HG02938 (cell line): ENCODE results near the gene UCHL1.

Source experiments
- ATAC-seq: cut with Tn5 transposase; IDR thresholded peaks from one replicate; pipeline ENCODE4 v1.9.1; 2021; ENCODE audit warnings: mild to moderate bottlenecking, moderate library complexity; ENCODE audit not compliant: unreplicated experiment

The UCHL1 gene

DNA sequence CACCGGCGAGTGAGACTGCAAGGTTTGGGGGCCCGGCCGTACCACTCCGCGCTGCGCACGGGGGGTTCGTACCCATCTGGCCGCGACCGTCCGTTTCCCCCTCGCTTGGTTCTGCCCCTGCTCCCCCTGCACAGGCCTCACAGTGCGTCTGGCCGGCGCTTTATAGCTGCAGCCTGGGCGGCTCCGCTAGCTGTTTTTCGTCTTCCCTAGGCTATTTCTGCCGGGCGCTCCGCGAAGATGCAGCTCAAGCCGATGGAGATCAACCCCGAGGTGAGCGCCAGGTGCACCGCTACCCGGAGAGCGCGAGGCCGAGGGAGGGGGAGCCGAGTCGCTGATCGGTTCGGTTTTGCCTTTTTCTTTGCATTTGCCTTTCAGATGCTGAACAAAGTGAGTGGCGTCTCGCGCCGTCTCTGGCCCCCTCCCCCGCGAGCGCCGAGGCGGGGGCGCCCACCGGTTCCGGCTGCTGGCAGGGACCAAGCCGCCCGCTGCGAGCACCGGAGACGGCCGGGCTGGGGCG is at the start of gene UCHL1:
Gene UCHL1, plus strand, starts transcription at position 189 of the 517 bp plus-strand sequence. Its CDS starts 49 bp downstream, at position 238.
- peak; percentile 47 for ATAC-seq

DNA sequence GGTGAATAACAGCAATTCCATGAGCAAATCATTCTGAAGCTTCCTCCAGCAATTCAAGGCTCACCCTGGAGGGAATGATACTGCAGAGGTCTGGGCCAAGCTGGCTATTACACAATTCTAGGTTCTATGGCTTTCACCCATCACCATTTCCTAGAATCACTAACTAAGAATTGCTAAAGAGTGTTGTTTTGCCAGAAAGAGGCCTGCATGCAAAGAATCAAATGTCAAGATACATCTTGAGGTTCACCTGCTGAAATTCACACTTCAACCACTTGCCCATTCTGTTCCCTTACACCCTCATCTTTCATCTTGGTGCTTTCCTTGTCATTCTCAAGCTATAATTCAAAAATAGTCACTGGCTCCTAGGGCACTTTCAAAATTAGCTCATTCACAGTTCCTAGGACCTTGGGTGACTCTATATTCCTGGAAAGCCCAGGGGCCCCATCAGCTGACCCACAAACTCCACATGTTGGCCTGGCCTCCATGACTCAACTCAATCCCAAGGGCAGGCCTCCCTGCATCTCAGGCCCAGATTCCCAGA is 49.4 kb upstream of the UCHL1 start:
- no peak for ATAC-seq

DNA sequence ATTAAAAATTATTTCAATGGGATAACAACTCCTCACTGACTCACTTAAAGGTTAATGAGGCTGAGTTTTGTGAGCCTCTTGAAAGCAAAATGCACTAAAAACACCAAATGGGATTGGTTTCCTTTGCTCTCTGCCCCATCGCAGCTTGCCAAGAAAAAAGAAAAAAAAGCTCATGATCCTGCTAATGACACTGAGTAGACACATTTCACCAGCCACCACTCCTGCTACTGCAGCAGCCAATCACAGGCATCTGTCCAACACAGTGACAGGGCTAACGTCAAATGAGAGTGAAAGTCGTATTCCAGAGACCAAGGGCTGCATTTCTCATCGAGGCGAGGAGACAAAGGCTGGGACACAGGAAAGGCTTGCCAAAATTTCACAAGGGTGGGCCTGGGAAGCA is 47.5 kb upstream of the UCHL1 start:
- ATAC-seq, result no peak

DNA sequence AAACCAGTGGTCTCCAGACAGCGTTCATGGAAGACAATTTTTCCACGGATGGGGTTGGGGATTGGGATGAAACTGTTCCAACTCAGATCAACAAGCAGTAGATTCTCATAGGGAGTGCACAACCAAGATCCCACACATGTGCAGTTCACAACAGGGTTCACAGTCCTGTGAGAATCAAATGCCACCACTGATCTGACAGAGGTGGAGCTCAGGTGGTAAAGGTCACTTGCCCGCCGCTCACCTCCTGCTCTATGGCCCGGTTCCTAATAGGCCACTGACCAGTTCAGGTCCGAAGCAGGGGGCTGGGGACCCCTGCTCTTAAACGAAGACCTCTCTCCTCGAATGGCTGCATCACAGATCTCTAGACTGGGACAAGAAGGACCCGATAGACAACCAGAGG is 46.8 kb upstream of the UCHL1 start:
- ATAC-seq, result no peak

DNA sequence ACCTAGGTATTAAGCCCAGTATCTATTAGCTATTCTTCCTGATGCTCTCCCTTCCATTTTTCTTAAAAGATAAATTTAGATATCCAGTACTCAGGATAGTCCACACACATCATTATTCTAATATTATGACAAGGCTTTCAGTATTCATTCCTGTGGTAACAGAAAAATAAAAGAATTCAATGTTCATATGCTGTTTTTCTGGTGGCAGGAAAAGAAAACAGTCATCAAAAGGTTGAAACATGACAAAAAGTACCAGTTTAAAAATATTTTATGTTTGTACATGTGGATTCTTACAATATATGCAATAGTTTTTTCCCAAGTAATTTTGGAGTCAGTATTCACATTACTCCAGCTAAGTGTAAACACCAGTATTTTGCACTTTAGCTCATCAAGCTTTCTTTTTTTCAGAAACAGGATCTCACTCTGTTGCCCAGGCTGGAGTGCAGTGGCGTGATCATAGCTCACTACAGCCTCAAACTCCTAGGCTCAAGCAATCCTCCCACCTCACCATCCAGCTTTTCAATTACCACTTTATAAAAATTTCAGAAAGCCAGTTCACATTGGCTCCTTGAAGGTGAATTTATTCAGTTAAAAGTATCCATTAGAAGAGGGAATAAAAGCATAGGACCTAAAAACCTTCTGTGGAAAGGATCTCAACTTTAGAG is 44.6 kb upstream of the UCHL1 start:
- ATAC-seq, result no peak

DNA sequence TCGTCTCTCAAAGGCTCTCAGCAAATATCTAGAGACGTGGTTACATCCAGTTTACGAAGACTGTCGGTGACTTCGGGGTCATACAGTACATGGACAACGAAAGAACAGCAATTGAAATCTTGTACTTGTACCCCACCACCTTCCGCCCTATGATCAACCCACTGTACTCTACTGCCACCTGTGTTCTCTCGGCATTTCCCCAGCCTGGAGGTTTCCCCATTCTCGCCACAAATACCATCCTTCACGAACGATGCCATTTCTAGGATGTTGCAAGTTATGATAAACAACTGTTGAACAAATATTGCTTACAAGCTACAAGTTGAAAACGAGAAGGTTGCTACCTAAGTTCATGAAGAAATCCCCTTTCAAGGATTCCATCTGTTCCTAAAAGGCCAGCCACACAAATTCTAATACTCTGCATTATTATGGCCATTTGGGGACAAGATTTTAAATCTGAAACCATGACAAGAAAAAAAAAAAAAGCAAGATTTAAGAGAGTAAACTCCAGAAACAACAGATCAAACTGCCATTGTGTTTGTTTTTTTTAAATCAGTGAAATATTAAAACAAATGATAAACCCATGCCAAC is 44.0 kb upstream of the UCHL1 start:
- peak; percentile 33 for ATAC-seq

DNA sequence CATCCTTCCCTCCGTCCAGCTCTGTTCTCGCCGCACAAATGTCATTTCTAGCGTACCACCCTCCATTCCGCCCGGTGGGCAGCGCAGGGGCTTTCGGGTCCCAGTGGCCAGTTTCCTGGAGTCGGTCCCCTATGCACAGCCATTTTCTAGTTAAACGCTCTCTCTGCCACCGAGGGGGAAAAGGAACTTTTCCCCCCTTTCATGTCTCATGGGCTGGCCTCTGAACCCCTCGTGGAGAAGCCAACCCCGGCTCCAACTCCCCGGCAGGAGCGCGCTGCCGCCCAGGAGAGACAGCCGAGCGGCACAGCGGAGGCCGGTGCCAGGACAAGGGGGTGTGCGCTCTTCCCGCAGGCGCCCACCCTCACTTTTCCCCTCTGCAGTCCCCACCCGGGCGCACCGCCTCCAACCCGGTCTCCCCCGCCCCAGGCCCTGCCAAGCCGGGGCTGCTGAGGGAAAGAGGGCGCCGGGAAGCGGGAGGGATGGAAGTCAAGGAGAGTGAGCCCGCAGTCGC is 43.0 kb upstream of the UCHL1 start:
- ATAC-seq, result peak; percentile 13

DNA sequence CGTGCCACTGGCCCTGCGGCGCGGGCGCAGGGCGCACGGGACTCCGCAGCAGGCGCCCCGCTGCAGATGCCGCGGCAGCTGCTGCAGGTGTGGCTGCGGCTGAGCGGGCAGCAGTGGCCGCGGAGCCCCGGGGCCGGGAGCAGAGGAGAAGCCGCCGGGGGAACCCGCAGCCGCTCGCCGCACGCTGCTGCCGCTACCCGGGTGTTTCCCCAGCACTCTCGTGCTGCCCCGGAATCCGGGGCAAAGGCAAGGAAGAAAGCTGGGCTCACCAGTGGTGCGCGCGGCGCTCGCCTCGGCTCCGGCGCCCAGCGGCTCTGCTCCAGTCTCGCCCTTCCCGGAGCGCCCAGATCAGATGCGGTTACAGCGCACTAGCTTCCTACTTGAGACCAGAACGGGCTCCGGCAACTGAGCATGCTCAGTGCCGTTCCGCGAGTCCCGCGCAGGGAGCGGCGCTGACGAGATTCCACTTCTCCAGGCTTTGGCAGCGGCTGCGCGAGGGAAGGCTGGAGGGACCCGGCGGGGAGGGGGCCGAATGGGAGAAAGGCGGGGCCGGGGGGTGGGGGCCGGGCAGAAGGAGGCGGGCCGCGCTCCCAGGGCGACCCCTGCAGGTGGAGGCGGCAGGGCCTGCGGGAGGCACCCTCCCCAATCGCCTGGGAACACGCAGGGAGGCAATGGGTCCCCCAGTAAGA is 42.4 kb upstream of the UCHL1 start, which contains the start of gene APBB2:
Gene APBB2, minus strand, starts transcription at position 407 of the 689 bp plus-strand sequence. CDS start 181,288 bp downstream, outside the sequence.
- peak; percentile 44 for ATAC-seq

DNA sequence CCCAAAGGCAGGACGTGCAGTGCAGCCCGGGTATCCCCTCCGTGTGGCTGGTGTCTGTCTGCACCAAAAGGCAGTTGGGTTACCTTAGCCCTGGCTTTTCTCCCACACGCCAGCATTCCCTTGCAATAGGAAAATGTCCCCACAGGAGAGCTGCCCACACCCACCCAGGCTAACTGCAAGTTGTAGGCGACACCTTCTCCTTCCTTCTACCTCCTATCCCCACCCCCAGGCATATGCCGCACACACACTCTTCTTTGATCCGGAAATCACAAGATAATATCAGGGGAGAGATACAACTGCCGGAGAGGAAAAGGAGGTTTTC is 41.9 kb upstream of the UCHL1 start:
- no peak for ATAC-seq

DNA sequence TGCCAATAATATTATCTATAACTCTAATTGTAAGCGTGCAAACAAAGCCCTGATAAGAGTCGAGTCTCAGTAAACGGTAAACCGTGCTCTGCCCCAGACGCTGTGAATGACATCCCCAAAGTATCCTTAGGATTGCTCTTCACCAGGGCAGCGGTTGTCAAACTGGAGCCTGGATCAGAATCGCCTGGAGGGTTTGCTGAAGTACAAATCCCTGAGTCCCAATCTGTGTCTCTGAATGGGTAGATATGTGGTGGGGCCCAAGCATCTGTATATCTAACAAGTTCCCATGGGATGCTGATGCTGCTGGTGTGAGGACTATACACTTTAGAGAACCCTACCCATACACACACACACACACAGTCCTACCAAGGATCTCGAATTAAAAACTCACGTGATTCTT is 41.6 kb upstream of the UCHL1 start:
- ATAC-seq, result no peak

DNA sequence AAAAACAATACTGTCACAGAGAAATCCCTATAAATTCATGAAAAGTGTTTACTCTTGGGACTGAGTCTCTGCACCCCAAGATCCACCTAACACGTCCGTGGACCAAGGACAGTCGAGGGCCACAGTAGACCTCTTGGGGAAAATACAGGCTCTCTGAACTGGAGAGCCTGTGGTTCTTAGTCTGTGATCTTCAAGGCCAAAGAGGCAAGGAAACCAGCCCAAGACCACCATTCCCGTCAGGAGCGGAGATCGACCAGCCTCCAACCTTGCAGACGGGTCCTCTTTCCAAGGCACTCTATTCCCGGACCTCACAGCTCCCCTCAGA is 40.8 kb upstream of the UCHL1 start:
- no peak for ATAC-seq

DNA sequence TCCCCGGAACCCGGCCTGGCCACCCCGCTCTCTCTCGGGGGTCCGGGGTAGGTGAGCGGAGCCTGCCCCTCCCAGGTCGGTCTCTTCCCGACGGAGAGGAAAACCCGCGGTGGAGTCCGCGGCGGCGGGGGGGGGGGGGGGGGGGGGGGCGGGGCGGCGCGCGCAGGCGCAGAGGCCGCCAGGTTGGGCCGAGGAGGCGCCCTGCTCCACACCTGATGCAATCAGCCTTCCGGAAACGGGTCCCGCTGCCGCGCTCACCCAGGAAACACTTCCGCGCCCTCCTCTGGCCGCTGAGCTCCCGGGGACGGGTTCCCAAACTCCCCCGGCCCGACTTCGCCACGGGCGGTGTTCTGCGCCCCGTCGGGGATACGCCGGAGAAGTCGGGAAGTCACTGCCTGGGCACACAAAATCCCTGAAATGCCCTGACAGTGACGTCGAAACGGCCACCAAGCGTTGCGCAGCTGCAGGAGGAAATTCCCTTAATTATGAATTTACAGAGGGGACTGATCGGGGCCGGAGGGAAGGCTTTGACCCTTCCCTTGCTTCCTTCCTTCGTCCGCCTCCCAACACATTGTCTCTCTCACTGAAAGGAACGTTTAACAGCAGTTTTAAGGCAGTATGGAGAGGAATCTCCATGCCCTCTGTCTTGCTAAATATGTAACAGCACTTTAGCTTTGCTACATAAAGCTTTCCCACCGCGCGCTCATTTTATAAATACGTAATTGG is 40.3 kb upstream of the UCHL1 start:
- ATAC-seq, result peak; percentile 38

DNA sequence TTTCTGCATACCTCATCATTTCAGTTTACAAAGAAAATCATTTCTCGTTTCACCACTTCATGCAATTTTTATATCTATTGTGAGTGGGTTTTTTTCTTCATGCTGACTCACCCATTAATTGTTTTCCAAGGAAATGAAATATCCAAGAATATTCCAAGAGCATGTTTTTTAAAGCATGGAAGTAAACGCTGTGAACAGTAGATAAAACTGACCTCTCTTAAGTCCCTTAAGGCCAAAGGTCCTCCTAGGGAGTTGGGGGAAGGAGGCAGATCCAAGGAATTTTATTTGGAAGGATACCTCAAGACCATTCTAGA is 39.8 kb upstream of the UCHL1 start:
- no peak for ATAC-seq

DNA sequence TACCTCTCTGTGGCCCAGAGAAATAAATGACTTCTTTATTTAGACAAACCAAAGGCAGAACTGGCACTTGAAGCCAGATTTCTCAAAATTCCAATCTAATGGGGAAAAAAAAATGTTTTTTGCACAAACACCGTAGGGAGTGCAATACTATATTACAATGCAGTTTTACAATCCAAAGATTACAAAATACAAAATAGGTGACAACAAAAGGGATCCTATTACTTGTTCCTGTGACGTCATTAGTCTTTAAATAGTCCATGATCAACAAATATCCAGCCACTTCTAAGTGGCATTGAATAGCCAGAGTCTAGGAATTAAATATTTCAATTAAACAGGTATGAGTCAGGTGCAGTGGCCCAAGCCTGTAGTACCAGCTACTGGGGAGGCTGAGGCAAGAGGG is 39.4 kb upstream of the UCHL1 start:
- no peak for ATAC-seq

DNA sequence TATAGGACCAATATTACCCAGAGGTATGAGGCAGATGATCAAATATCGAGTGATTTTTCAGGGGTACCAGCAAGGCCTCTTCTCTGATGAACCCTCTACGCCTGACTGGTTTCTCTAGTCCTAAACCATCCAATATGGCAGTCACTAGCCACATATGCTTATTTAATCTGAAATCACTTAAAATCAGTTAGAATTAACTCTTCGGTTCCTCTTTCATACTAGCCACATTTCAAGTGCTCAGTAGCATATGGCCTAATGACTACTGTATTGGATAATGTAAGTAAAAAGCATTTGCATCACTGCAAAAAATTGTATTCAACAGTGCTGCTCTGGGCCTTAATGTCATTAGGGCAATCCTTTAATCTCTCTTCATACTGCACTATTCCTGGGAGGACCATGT is 38.0 kb upstream of the UCHL1 start:
- no peak for ATAC-seq

DNA sequence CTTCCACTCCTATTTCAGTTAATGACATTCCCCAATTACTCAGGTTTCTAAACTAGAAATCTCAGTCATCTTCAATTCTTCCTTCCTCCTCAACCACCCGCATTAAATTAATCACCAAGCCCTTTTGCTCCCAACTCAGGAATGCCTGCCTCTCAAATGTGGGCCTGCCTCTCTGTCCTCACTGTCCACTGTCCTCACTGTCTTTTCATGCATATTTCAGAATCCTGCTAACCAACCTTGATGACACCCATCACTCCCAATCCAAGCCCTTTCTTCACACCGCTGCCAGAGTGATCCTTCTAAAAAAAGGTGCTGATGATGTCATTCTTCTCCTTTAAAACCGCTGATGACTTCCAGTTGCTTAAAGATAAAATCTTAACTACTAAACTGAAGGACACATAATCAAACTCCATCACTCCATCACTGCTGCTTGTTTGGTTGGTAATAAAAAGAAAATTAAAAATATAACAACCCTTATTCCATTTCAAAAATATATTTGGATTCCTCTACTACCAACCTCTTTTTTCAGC is 37.2 kb upstream of the UCHL1 start:
- ATAC-seq, result no peak

DNA sequence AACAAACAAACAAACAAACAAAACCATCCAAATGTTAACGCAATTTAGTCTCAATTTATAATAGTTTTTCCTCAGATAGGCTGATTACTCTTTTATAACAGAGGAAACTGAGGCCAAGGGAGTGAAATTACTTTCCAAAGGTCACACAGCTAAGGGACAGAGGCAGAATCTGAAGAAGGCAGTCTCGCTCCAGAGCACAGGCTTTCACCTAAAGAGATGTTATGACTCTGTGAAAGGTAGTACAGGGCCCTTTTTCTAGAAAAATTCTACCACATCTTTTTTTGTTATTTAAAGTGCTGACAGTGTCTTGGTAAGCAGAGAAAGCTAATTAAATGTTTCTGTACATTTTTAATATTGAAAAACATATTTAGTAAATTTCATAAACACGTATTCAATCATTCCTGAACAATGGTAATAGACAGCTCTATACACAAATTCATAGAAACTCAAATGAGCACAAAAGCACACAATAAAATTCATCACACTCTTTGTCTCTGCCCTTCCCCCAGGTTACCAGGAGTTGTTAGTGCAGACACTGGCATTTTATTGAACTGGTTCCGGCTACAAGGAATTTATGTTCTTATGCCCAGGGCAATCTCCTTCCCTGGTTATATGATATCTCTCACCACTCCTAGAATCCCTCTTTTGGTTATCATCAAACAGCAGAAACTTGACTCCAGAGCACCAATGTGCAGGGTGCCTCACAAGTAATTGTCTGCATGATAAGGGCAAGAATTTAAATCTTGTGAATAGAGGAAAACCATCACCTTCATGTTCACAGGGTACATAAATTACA is 34.7 kb upstream of the UCHL1 start:
- no peak for ATAC-seq

DNA sequence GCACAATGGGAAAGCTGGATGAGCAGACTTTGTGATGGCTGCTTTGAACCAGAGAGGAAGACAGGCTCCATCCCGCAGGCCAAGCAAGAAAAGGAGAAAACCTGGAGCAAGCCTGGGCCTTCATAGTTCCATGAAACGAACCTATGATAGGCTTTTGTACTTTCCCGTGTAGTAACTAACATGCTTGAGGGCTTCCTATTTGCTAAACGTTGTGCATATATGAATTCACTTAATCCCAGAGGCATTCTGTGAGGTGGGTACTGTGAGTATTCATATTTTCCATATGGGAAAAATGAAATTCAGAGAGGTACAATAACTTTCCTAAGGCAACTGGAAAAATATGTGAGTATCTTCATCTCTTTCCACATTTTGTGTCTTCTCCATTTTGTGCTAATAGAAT is 28.8 kb upstream of the UCHL1 start:
- no peak for ATAC-seq

DNA sequence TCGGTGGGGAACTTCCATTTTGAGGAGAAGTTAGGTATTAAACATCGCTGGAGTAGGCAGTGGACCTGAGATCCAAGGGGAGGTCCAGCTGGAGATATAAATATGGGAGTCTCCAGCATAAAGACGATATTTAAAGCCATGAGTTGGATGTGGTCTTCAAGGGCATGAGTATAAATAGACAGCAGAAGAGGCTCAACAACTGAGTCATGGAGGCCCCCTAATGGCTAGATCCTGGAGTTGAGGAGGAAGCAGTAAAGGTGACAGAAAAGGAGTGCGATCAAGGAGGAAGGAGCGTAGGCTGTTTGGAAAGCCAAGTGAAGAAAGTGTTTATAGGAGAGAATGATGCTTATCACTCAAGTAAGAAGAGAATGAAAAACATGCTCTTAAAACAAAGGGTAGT is 24.3 kb upstream of the UCHL1 start:
- ATAC-seq, result no peak

DNA sequence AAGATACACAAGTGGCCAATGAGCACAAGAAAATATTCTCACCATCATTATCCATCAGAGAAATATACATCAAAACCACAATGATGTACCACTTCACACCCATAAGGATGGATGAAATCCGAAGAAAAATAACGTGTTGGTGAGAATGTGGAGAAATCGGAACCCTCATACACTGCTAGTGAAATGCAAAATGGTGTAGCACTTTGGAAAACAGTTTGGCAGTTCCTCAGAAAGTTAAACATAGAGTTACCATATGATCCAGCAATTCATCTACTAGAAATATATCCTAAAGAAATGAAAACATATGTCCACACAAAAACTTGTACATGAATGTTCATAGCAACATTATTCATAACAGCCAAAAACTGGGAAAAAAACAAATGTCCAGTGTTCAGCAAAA is 23.9 kb upstream of the UCHL1 start:
- no peak for ATAC-seq
